Nephron (organoid): ENCODE results near the gene TBPL1.

Experiments
- H3K27ac Mint-ChIP-seq, 3 experiments: 2 replicates each; pipeline ENCODE4 v1.8.0; 2020; ENCODE audit warnings: mixed read lengths in 3 of 3, mild to moderate bottlenecking in 2 of 3, moderate library complexity in 1 of 3
- H3K27me3 Mint-ChIP-seq: 2 replicates; pipeline ENCODE4 v1.8.0; 2021; ENCODE audit warnings: low read depth, mild to moderate bottlenecking, moderate library complexity, mixed read lengths
- H3K36me3 Mint-ChIP-seq: 2 replicates; pipeline ENCODE4 v1.8.0; 2020; ENCODE audit warnings: low read depth, mixed read lengths
- H3K4me1 Mint-ChIP-seq: 2 replicates; pipeline ENCODE4 v1.8.0; 2020; ENCODE audit warnings: mixed read lengths
- H3K4me3 Mint-ChIP-seq, 3 experiments: 2 replicates each; pipeline ENCODE4 v1.8.0; 2020; ENCODE audit warnings: mild to moderate bottlenecking in 3 of 3, mixed read lengths in 3 of 3, moderate library complexity in 2 of 3
- H3K9me3 Mint-ChIP-seq: 2 replicates; pipeline ENCODE4 v1.8.0; 2020; ENCODE audit warnings: mixed read lengths
- CTCF ChIP-seq, 3 experiments: fragments of 200-600 bp; sonication (generic); IDR thresholded peaks; one replicate each; pipeline ENCODE4 v1.5.0; 2021; ENCODE audit warnings: antibody characterized with exemption in 3 of 3; ENCODE audit not compliant: unreplicated experiment in 3 of 3

TBPL1 gene

DNA sequence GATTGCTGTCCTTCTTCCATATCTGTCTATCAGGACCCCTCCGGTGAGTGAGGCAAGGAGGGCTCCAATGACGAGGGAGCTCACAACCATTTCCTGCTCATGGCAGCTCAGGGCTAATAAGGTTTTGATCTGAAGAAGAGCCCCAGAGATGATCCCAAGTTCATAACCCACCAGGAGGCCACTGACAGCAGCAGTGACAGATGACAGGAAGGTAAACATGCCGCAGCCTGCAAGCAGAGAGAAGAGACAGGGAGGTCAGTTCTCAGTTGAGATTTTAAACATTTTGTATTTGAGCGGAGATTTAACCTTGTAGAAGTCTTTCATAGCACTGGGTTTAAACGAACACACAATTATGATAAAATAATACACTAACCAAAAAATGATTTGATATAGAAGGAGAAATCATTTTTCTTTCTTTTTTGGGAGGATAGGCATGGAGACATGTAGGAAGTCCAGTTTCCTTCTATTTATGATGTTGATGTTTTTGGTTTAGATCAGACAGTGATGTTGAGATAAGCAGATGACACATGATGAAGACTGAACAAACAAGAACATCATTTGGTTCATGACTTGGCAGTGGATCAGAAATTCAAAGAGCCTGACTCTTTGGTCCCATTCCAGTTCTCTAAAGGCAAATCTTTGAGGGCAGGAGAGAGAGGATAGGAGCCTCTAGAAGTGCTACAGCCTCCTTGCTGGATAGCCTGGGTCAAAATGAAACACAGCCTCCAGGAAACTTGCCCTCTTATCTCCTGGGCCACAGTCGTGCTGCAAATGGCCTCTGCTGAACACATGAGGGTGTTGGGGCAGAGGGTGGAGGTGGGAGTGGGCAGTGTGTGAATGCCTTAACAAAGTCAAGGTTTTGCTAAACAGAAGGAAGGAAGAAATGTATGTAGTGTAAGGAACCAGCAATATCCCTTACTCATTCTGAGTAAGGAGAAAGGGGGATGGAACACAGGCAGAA lies 76.8 kb downstream of the TBPL1 start:
- Mint-ChIP-seq H3K4me1 (peaks cover 19% of the 10 kb centered on the region), H3K36me3 (peaks cover 4% of the 10 kb centered on the region)

DNA sequence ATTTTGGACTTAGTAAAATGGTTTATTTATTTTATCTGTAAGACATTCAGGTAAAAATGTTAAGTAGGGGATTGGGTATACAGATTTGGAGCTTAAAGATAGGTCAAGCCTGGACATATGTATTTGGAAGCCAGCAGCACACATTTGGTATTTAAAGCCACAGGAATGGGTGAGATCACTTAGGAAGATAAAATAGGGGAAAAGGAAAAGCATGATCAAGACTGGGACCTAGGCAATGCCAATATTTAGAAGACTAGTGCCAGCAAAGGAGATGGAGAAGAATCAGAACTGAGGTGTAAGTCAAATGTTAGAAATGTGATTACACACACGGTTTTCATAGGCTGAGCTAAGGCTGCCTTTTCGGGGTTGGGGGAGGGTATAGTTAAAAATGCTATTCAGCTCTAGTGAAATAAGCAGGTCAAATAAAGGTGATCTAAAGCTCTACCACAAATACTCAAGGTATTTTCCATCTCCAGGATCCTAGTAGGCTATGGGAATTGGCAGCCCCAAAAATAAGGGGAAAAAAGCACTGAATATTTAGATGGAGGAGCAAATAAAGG lies 78.8 kb downstream of the TBPL1 start:
- no peaks in the 10 kb centered on the region for H3K9me3 Mint-ChIP-seq

More for the DNA sequence above, 76.8 kb downstream of the TBPL1 start:
- Mint-ChIP-seq H3K27me3 (no peaks in the 10 kb centered on the region), H3K9me3 (no peaks in the 10 kb centered on the region), H3K4me3 (no peak overlapping the region), H3K27ac (peak overlapping the region; percentile 2 to 83 (median 73))
- no peak for TF ChIP-seq CTCF (IDR thresholded peaks at IDR 0.05; ENCODE audit: unreplicated experiment in 3 of 3)

DNA sequence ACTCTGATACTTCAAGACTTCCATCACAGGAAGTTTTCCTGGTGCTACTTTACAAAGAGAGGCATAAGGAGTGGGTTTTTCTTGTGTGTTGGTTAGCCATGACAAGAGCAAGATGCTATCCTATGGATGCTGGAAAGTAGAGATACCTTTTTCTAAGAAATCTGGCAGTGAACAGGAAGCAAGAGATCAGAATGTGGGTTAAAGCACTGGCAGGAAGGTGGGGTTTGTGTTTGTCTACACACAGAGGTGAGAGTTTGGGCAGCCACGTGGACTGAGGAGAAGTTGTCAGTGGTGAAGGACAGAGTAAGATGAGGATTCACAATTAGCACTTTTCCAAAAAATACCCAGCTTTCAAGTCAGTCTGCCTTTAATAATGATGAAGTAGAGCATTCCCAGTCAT lies 81.5 kb downstream of the TBPL1 start:
- Mint-ChIP-seq H3K9me3 (no peaks in the 10 kb centered on the region), H3K36me3 (no peaks in the 10 kb centered on the region), H3K27ac (peak overlapping the region in 1 of 3 experiments; percentile 5), H3K4me1 (peaks cover 38% of the 10 kb centered on the region), H3K27me3 (no peaks in the 10 kb centered on the region), H3K4me3 (no peak overlapping the region)
- TF ChIP-seq CTCF (IDR thresholded peaks at IDR 0.05; ENCODE audit: unreplicated experiment in 3 of 3): no peak

More for the DNA sequence above, 78.8 kb downstream of the TBPL1 start:
- Mint-ChIP-seq H3K4me1 (peaks cover 36% of the 10 kb centered on the region), H3K4me3 (no peak overlapping the region), H3K27ac (peak overlapping the region in 1 of 3 experiments; percentile 6), H3K27me3 (no peaks in the 10 kb centered on the region), H3K36me3 (peaks cover 4% of the 10 kb centered on the region)
- TF ChIP-seq CTCF (IDR thresholded peaks at IDR 0.05; ENCODE audit: unreplicated experiment in 3 of 3): no peak

- Mint-ChIP-seq H3K4me1 (peaks cover 31% of the 10 kb centered on the region), H3K27ac (peak overlapping the region; percentile 3 to 73 (median 5)), H3K9me3 (no peaks in the 10 kb centered on the region), H3K36me3 (no peaks in the 10 kb centered on the region), H3K27me3 (no peaks in the 10 kb centered on the region), H3K4me3 (no peak overlapping the region)
- TF ChIP-seq CTCF (IDR thresholded peaks at IDR 0.05; ENCODE audit: unreplicated experiment in 3 of 3): no peak
Measured at GRCh38 chr6:134034961-134035822, 82.2 kb downstream of the TBPL1 start.

- TF ChIP-seq CTCF (IDR thresholded peaks at IDR 0.05; ENCODE audit: unreplicated experiment in 3 of 3): no peak
- no peaks in the 10 kb centered on the region for H3K9me3 Mint-ChIP-seq
- H3K36me3 Mint-ChIP-seq: no peaks in the 10 kb centered on the region
- no peaks in the 10 kb centered on the region for H3K27me3 Mint-ChIP-seq
- no peak overlapping the region for H3K4me3 Mint-ChIP-seq
- peak overlapping the region; percentile 5 to 73 (median 6) for H3K27ac Mint-ChIP-seq
- H3K4me1 Mint-ChIP-seq: peaks cover 30% of the 10 kb centered on the region
Measured at GRCh38 chr6:134035823-134036296, 82.8 kb downstream of the TBPL1 start.
